Gastrocnemius medialis (tissue), 4 donors: Measurements from ENCODE around the gene RTP5. TPM values are rescaled to one million over a fixed set of nuclear protein-coding genes. Genes with fewer than 3 reads are reported as not detected.

Source experiments
- ATAC-seq, 2 donors: fragments of 150-250 bp; one replicate each; pipeline ENCODE4 v1.9.1; 2016
- DNase-seq, 2 donors: peaks; one replicate each; pipeline ENCODE4 v3.0.0-alpha.2; 2019
- H3K27ac ChIP-seq, 4 donors: fragments of 200-600 bp; sonication (generic); 1 replicate in 1 of 4; 2 replicates in 3 of 4; pipeline ENCODE4 v1.5.1; 2016 to 2018; ENCODE audit warnings: mild to moderate bottlenecking in 2 of 4, moderate library complexity in 1 of 4
- H3K27me3 ChIP-seq, 3 donors: fragments of 200-600 bp; sonication (generic) in 2 of 3; 1 replicate in 1 of 3; 2 replicates in 2 of 3; pipeline versions ENCODE4 v1.5.1 to v1.6.0; 2016 to 2019; ENCODE audit warnings: mild to moderate bottlenecking in 1 of 3, moderate library complexity in 1 of 3
- H3K36me3 ChIP-seq, 2 donors: fragments of 200-600 bp; sonication (generic) in 1 of 2; one replicate each; pipeline ENCODE4 v1.5.1; 2017 to 2018
- H3K4me1 ChIP-seq, 2 donors: fragments of 200-600 bp; sonication (generic) in 1 of 2; one replicate each; pipeline ENCODE4 v1.5.1; 2016 to 2017; ENCODE audit warnings: mild to moderate bottlenecking in 2 of 2
- H3K4me3 ChIP-seq, 4 donors: fragments of 200-600 bp; sonication (generic) in 3 of 4; 1 replicate in 1 of 4; 2 replicates in 3 of 4; pipeline ENCODE4 v1.5.1; 2016 to 2019; ENCODE audit warnings: mild to moderate bottlenecking in 2 of 4
- H3K9me3 ChIP-seq, 3 donors: fragments of 200-600 bp; sonication (generic) in 2 of 3; 1 replicate in 1 of 3; 2 replicates in 2 of 3; pipeline ENCODE4 v1.5.1; 2016 to 2019
- POLR2A ChIP-seq, 2 donors: fragments of 450-650 bp; IDR thresholded peaks; one replicate each; pipeline ENCODE4 v1.6.1; 2017; ENCODE audit warnings: antibody characterized with exemption in 2 of 2, mild to moderate bottlenecking in 2 of 2, moderate library complexity in 2 of 2
- in situ Hi-C, 4 donors: fragments of 200-750 bp; cut with MboI; loops; one replicate each; pipeline versions ENCODE4 v1.15.0 to v1.8.0; 2017; ENCODE audit warnings: low sequenced_read_pairs in 4 of 4
- intact Hi-C: fragments of 100-400 bp; cut with DNase I; formaldehyde crosslinking; loops from one replicate; pipeline ENCODE4 v1.15.1; 2023; ENCODE audit warnings: low total_unique reads
- total RNA-seq, 4 donors: library from RNA; depleted of rRNA; stranded (reverse); fragments of >200 nt; gene quantifications; one replicate each; pipeline versions ENCODE4 v1.1.0 to v1.2.3, GENCODE V29; 2016
- TF ChIP-seq, protein P1 (sequence below), 5 experiments: fragments of 450-650 bp in 3 of 5; fragments of 200-600 bp in 2 of 5; sonication (generic) in 2 of 5; IDR thresholded peaks in 4 of 5; conservative IDR thresholded peaks in 1 of 5; 1 replicate in 4 of 5; 2 replicates in 1 of 5; pipeline ENCODE4 v1.5.1; 2016 to 2019; ENCODE audit warnings: antibody characterized with exemption in 5 of 5, mild to moderate bottlenecking in 3 of 5, moderate library complexity in 3 of 5

Gene RTP5
- total RNA-seq, 4 donors from 2014 or later, result not detected

DNA sequence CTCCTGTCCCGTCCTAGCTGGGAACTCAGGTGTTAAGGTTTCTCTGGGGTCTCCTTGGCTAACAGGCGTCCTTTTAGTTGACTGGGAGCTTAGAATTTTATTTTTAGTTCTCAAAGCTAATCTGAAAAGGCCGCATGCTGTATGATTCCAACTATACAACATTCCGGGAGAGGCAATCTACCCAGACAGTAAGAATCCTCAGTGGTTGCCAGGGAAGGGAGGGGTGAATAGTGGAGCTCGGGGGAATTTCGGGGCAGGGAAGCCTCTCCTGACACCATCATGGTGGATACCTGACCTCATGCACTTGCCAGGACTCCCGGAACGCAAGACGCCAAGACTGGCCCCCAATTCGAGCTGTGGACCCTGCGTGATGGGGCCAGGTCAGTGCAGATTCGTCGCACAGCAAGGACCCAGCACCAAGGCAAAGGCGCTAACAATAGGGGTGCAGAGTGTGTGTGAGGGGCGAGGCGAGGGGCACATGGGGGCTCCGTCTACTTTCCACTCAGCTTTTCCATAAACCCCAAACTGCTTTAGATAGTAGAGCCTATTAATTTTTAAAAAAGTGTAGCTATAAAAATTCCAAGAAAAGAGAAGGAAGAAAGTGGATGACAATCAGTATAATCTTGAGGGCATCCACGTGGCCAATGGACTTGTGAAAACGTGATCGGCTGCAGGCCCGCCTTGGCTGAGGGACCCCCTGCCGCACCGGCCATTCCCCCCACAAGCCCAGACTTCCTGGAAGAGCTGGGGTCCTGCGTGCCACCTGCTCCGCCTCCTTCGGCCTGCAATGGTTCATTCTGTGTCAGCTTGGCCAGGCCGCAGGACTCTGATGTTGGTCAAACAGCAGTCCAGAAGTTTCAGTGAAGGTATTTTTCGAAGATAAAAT is 28.1 kb upstream of the RTP5 start:
- H3K4me3 ChIP-seq, result no peak overlapping the region
- in situ Hi-C loops, result no loop called here

DNA sequence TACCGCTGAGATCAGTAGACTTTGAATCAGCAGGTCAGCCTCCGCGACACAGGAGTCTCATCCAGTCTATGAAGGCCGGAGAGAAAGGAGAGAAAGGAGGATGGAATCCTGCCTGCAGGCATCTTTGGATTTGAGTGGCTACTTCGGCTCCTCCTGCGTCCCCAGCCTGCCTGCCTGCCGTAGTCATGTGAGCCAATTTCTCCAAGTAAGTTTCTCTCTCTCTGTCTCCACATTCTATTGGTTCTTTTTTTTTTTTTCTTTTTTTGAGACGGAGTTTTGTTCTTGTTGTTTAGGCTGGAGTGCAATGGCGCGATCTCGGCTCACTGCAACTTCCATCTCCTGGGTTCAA is 27.5 kb upstream of the RTP5 start:
- no peak for ATAC-seq
- Histone ChIP-seq H3K36me3 (no peaks in the 10 kb centered on the region), H3K27me3 (peaks cover 0 to 8% (median 4%) of the 10 kb centered on the region in 3 donors), H3K9me3 (no peaks in the 10 kb centered on the region), H3K4me3 (no peak overlapping the region), H3K27ac (no peak overlapping the region), H3K4me1 (no peaks in the 10 kb centered on the region)
- no peak for DNase-seq
- intact Hi-C loops, result no loop called here
- in situ Hi-C loops, result no loop called here
- TF ChIP-seq, protein P1, sequence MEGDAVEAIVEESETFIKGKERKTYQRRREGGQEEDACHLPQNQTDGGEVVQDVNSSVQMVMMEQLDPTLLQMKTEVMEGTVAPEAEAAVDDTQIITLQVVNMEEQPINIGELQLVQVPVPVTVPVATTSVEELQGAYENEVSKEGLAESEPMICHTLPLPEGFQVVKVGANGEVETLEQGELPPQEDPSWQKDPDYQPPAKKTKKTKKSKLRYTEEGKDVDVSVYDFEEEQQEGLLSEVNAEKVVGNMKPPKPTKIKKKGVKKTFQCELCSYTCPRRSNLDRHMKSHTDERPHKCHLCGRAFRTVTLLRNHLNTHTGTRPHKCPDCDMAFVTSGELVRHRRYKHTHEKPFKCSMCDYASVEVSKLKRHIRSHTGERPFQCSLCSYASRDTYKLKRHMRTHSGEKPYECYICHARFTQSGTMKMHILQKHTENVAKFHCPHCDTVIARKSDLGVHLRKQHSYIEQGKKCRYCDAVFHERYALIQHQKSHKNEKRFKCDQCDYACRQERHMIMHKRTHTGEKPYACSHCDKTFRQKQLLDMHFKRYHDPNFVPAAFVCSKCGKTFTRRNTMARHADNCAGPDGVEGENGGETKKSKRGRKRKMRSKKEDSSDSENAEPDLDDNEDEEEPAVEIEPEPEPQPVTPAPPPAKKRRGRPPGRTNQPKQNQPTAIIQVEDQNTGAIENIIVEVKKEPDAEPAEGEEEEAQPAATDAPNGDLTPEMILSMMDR (IDR thresholded peaks at IDR 0.05 in 4 of 5, conservative IDR thresholded peaks at IDR 0.05 in 1 of 5), result no peak
- no peak for TF ChIP-seq POLR2A (IDR thresholded peaks at IDR 0.05)

More for the DNA sequence above, 28.1 kb upstream of the RTP5 start:
- Histone ChIP-seq H3K27ac (no peak overlapping the region), H3K9me3 (no peaks in the 10 kb centered on the region), H3K27me3 (peaks cover 0 to 7% (median 2%) of the 10 kb centered on the region in 3 donors), H3K4me1 (no peaks in the 10 kb centered on the region), H3K36me3 (no peaks in the 10 kb centered on the region)
- DNase-seq (no peak), ATAC-seq (no peak)
- intact Hi-C loops, result no loop called here
- TF ChIP-seq POLR2A (IDR thresholded peaks at IDR 0.05), result no peak
- TF ChIP-seq, protein P1 (IDR thresholded peaks at IDR 0.05 in 4 of 5, conservative IDR thresholded peaks at IDR 0.05 in 1 of 5), result no peak

DNA sequence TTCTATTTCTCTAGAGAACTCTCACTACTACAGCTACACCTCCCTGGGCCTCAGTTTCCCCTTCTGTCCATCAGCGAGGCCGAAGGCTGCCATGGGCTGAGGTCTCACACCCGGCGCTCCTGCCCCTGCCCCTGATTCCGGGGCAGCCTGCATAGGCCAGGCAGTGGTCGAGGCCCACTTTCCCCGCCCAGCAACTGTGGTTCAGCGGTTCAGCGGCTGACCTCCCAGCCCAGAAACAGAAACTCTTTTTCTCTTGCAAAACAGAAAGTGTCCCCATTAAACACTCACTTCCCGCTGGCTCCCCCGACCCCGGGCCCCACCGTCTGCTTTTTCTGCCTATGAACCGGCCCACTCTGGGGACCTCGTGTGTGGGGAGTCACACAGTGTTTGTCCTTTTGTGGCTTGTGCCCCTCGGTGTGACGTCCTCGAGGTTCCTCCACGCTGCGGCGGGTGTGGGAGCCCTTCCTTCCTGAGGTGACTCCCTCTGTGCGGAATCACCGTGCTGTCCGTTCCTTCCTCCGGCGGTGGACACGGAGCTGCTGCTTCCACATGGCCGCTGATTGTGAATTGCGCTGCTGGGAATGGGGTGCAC is 26.8 kb upstream of the RTP5 start:
- intact Hi-C loops, result no loop called here
- in situ Hi-C loops, result no loop called here
- H3K36me3 ChIP-seq, result no peaks in the 10 kb centered on the region
- DNase-seq, result peak in 1 of 2 donors; percentile 42
- no peak overlapping the region for H3K4me3 ChIP-seq
- H3K9me3 ChIP-seq, result no peaks in the 10 kb centered on the region
- peak overlapping the region in 2 of 4 donors; percentile 17 to 42 for H3K27ac ChIP-seq
- TF ChIP-seq, protein P1 (IDR thresholded peaks at IDR 0.05 in 4 of 5, conservative IDR thresholded peaks at IDR 0.05 in 1 of 5), result no peak
- peak in 1 of 2 donors; percentile 13 for TF ChIP-seq POLR2A (IDR thresholded peaks at IDR 0.05)
- H3K27me3 ChIP-seq, result peaks cover 0 to 4% (median 3%) of the 10 kb centered on the region in 3 donors
- peak; percentile 30 to 43 for ATAC-seq
- H3K4me1 ChIP-seq, result no peaks in the 10 kb centered on the region

DNA sequence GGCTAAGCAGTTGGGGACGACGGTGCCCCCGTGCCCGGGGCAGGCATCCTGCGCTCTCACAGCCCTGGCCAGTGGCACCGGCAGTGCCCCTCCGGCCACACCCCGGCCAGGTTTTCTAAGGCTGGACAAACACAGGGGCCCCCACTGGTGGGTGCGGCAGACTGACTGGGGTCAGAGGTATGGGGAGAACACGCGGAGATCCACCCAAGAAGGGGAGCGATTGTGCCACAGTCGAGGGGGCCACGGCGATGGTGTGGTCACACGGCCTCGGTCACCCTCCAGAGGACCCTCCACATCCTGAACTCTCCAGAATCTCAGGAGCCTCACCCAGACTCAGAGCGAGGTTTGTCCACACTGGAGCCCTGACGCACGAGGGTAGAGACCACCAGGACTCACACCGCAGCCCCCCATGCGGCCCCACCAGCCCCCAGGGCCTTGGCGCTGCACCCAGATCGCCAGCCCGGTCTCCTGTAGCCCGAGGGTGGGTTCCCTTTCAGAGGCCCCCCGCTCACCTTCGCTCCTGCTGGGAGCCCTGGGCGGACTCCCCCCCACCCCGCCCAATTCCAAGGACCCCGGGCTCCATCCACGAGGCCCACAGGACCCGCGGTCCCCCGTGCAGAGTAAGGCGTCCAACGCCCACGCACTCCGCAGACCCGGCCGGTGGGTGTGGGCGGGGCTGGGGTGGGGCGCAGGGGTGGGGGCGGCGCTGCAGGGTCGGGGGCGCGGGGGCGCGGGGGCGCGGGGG is 26.0 kb upstream of the RTP5 start:
- Histone ChIP-seq H3K27ac (peak overlapping the region in 3 of 4 donors; percentile 42 to 48 (median 44)), H3K36me3 (no peaks in the 10 kb centered on the region), H3K4me3 (peak overlapping the region in 2 of 4 donors; percentile 19 to 42), H3K9me3 (no peaks in the 10 kb centered on the region), H3K27me3 (peaks cover 0 to 4% (median 3%) of the 10 kb centered on the region in 3 donors), H3K4me1 (no peaks in the 10 kb centered on the region)
- in situ Hi-C loops, result no loop called here
- intact Hi-C loops, result no loop called here
- peak in 1 of 2 donors; percentile 14 for ATAC-seq
- no peak for DNase-seq
- no peak for TF ChIP-seq POLR2A (IDR thresholded peaks at IDR 0.05)
